GM13976 (cell line): ENCODE data around the gene APLF.
"Not testable (repeated sequence)": the region's sequence is repeated elsewhere in the genome, so short reads cannot be mapped to it uniquely, and the experiment has no call there.

Source experiments
- DNase-seq: peaks from one replicate; pipeline ENCODE4 v3.0.0; 2012; ENCODE audit warnings: low spot score
- CTCF ChIP-seq: IDR thresholded peaks from 2 replicates; pipeline ENCODE4 v1.5.1; 2012; ENCODE audit warnings: borderline replicate concordance, mild to moderate bottlenecking; ENCODE audit not compliant: insufficient read depth; ENCODE audit errors: extremely low read depth, missing control alignments, control extremely low read depth
- in situ Hi-C: fragments of 300-500 bp; cut with MboI; formaldehyde crosslinking; loops from one replicate; pipeline ENCODE4 v1.12.0; 2022; ENCODE audit warnings: low sequenced_read_pairs, mixed read lengths, inconsistent platforms; ENCODE audit not compliant: unreplicated experiment

Gene APLF

GRCh38 chr2:68441179-68441993 is 26.0 kb upstream of the APLF start:
- peak; percentile 76 for DNase-seq
- TF ChIP-seq CTCF, result peak; percentile 76
- in situ Hi-C loops, result loop anchor here (10.0 kb wide), 1 partner anchor 317 kb away; no protein-coding TSS in a partner anchor

- no peak for DNase-seq
- TF ChIP-seq CTCF, result no peak
- in situ Hi-C loops, result loop anchor here (10.0 kb wide), 1 partner anchor 317 kb away; no protein-coding TSS in a partner anchor
Observed at GRCh38 chr2:68441994-68442322, 25.4 kb upstream of the APLF start.

- in situ Hi-C loops, result loop anchor here (10.0 kb wide), 1 partner anchor 322 kb away; no protein-coding TSS in a partner anchor
- not testable (repeated sequence) for DNase-seq
Observed at GRCh38 chr2:68446425-68446824, 21.0 kb upstream of the APLF start.

GRCh38 chr2:68447118-68447517 is 20.3 kb upstream of the APLF start:
- in situ Hi-C loops, result loop anchor here (10.0 kb wide), 1 partner anchor 322 kb away; no protein-coding TSS in a partner anchor
- no peak for DNase-seq
- TF ChIP-seq CTCF, result no peak

GRCh38 chr2:68448671-68449653 is 18.4 kb upstream of the APLF start:
- DNase-seq, result no peak
- in situ Hi-C loops, result loop anchor here (10.0 kb wide), 1 partner anchor 324 kb away; no protein-coding TSS in a partner anchor
- no peak for TF ChIP-seq CTCF

- in situ Hi-C loops, result no loop called here
- DNase-seq, result no peak
- no peak for TF ChIP-seq CTCF
Observed at GRCh38 chr2:68452158-68452900, 15.1 kb upstream of the APLF start.
